Keratinocyte (primary cell): ENCODE data around the gene NCKAP1. TPM values are rescaled to one million over a fixed set of nuclear protein-coding genes. Genes with fewer than 3 reads are reported as not detected.

Experiments used
- DNase-seq: peaks from one replicate; pipeline ENCODE4 v3.0.0-alpha.2; 2011; ENCODE audit warnings: low read depth, missing footprints, low spot score
- FAIRE-seq: peaks from 2 replicates; lab custom pipeline; 2011; peaks lifted over from hg19 to GRCh38; lab: Jason Lieb, UNC
- H2AFZ ChIP-seq: 2 replicates; pipeline ENCODE4 v1.6.0; 2012; ENCODE audit warnings: low read length, control low read depth, inconsistent platforms; ENCODE audit not compliant: control insufficient read depth
- H3K27ac ChIP-seq: 2 replicates; pipeline ENCODE4 v1.5.1; 2011; ENCODE audit warnings: low read length; ENCODE audit not compliant: control insufficient read depth, insufficient read depth
- H3K27me3 ChIP-seq: 3 replicates; pipeline ENCODE4 v1.6.0; 2011; ENCODE audit warnings: low read length; ENCODE audit not compliant: control insufficient read depth, insufficient read depth; ENCODE audit errors: extremely low read depth
- H3K36me3 ChIP-seq, 2 experiments: 2 replicates in 1 of 2; 3 replicates in 1 of 2; pipeline ENCODE4 v1.5.1; 2011; ENCODE audit warnings: low read length in 2 of 2, mild to moderate bottlenecking in 1 of 2; ENCODE audit not compliant: control insufficient read depth in 2 of 2, insufficient read depth in 2 of 2; ENCODE audit errors: extremely low read depth in 1 of 2
- H3K4me1 ChIP-seq: 3 replicates; pipeline ENCODE4 v1.5.1; 2011; ENCODE audit warnings: low read length; ENCODE audit not compliant: control insufficient read depth, insufficient read depth; ENCODE audit errors: extremely low read depth
- H3K4me2 ChIP-seq: 3 replicates; pipeline ENCODE4 v1.6.0; 2011; ENCODE audit warnings: low read depth, low read length; ENCODE audit not compliant: control insufficient read depth, insufficient read depth; ENCODE audit errors: extremely low read depth
- H3K4me3 ChIP-seq, 3 experiments: fragments of 200-600 bp in 1 of 3; sonication (generic) in 1 of 3; 2 replicates in 2 of 3; 3 replicates in 1 of 3; pipeline ENCODE4 v1.5.1; 2011 to 2016; ENCODE audit warnings: low read length in 3 of 3, mild to moderate bottlenecking in 3 of 3, control low read depth in 2 of 3, inconsistent platforms in 1 of 3, low read depth in 1 of 3, mixed read lengths in 1 of 3, mixed run types in 1 of 3, moderate library complexity in 1 of 3; ENCODE audit not compliant: control insufficient read depth in 2 of 3, insufficient read depth in 2 of 3; ENCODE audit errors: extremely low read depth in 1 of 3
- H3K79me2 ChIP-seq: 2 replicates; pipeline ENCODE4 v1.6.0; 2012; ENCODE audit warnings: low read length; ENCODE audit not compliant: control insufficient read depth, insufficient read depth
- H3K9ac ChIP-seq: 3 replicates; pipeline ENCODE4 v1.6.0; 2011; ENCODE audit warnings: low read length; ENCODE audit not compliant: control insufficient read depth, insufficient read depth; ENCODE audit errors: extremely low read depth
- H3K9me1 ChIP-seq: 3 replicates; pipeline ENCODE4 v1.6.0; 2011; ENCODE audit warnings: low read length; ENCODE audit not compliant: control insufficient read depth, insufficient read depth; ENCODE audit errors: extremely low read depth
- H3K9me3 ChIP-seq: 2 replicates; pipeline ENCODE4 v1.5.1; 2012; ENCODE audit warnings: low read depth, low read length; ENCODE audit not compliant: control insufficient read depth
- H4K20me1 ChIP-seq: 3 replicates; pipeline ENCODE4 v1.6.0; 2011; ENCODE audit warnings: low read length; ENCODE audit not compliant: control insufficient read depth, insufficient read depth; ENCODE audit errors: extremely low read depth
- CTCF ChIP-seq, 3 experiments: IDR thresholded peaks in 1 of 3; conservative IDR thresholded peaks in 1 of 3; optimal IDR thresholded peaks in 1 of 3; 2 replicates in 2 of 3; 3 replicates in 1 of 3; pipeline versions ENCODE3 to v1.5.1; 2011; ENCODE audit warnings: low read length in 3 of 3, mild to moderate bottlenecking in 3 of 3, moderate library complexity in 2 of 3, control low read depth in 1 of 3, inconsistent platforms in 1 of 3; ENCODE audit not compliant: insufficient read depth in 2 of 3; ENCODE audit errors: extremely low read depth in 1 of 3
- EZH2 ChIP-seq: IDR thresholded peaks from one replicate; pipeline ENCODE4 v1.6.1; 2012; ENCODE audit warnings: inconsistent platforms, mild to moderate bottlenecking, low read length, moderate library complexity
- dilution Hi-C: fragments of 300-500 bp; cut with MboI; formaldehyde crosslinking; loops from one replicate; pipeline ENCODE4 v1.7.0; 2020; ENCODE audit warnings: low sequenced_read_pairs; ENCODE audit not compliant: extremely low pct_ligation_motif_present
- polyA plus RNA-seq, 5 experiments: library from polyadenylated mRNA; depleted of rRNA in 3 of 5; stranded (reverse) in 3 of 5; stranded (forward) in 1 of 5; unstranded in 1 of 5; fragments of >200 nt; gene quantifications; 1 replicate in 1 of 5; 2 replicates in 3 of 5; 3 replicates in 1 of 5; pipeline versions ENCODE4 v1.2.1 to v1.2.3, GENCODE V29; 2011 to 2012; ENCODE audit warnings: missing spikeins in 2 of 5, low read depth in 1 of 5, low replicate concordance in 1 of 5

Gene NCKAP1
- polyA plus RNA-seq, 1 donor (not counting 4 experiments of a cell fraction or from before 2014, with no cell fraction given) = 207 TPM

GRCh38 chr2:183063083-183063482 is 24.8 kb upstream of the NCKAP1 start:
- no peak for TF ChIP-seq CTCF (optimal IDR thresholded peaks at IDR 0.05 in 1 of 3, IDR thresholded peaks at IDR 0.05 in 1 of 3, conservative IDR thresholded peaks at IDR 0.05 in 1 of 3; ENCODE audit: extremely low read depth in 1 of 3, insufficient read depth in 2 of 3, low read length in 3 of 3)
- TF ChIP-seq EZH2 = no peak
- dilution Hi-C loops = no loop called here
- no peak for FAIRE-seq

GRCh38 chr2:183060571-183061231 is 22.4 kb upstream of the NCKAP1 start:
- TF ChIP-seq EZH2 (no peak), CTCF (optimal IDR thresholded peaks at IDR 0.05 in 1 of 3, IDR thresholded peaks at IDR 0.05 in 1 of 3, conservative IDR thresholded peaks at IDR 0.05 in 1 of 3; ENCODE audit: extremely low read depth in 1 of 3, insufficient read depth in 2 of 3, low read length in 3 of 3) (no peak)
- H4K20me1 ChIP-seq = no peaks in the 10 kb centered on the region
- dilution Hi-C loops = no loop called here
- H2AFZ ChIP-seq = no peak overlapping the region
- H3K79me2 ChIP-seq = no peaks in the 10 kb centered on the region
- H3K27ac ChIP-seq = no peak overlapping the region
- peaks cover 12% of the 10 kb centered on the region for H3K4me1 ChIP-seq
- no peaks in the 10 kb centered on the region for H3K27me3 ChIP-seq
- H3K4me2 ChIP-seq = no peak overlapping the region
- no peaks in the 10 kb centered on the region for H3K9me1 ChIP-seq
- no peaks in the 10 kb centered on the region for H3K36me3 ChIP-seq
- H3K9ac ChIP-seq = no peak overlapping the region
- no peak overlapping the region for H3K4me3 ChIP-seq
- no peak for FAIRE-seq
- H3K9me3 ChIP-seq = no peaks in the 10 kb centered on the region
- DNase-seq = no peak

More at GRCh38 chr2:183063083-183063482, 24.8 kb upstream of the NCKAP1 start:
- H3K9me3 ChIP-seq = no peaks in the 10 kb centered on the region
- no peaks in the 10 kb centered on the region for H3K36me3 ChIP-seq
- no peaks in the 10 kb centered on the region for H3K27me3 ChIP-seq
- no peaks in the 10 kb centered on the region for H3K79me2 ChIP-seq
- H2AFZ ChIP-seq = no peak overlapping the region
- peaks cover 12% of the 10 kb centered on the region for H3K4me1 ChIP-seq
- DNase-seq = no peak
- no peak overlapping the region for H3K4me3 ChIP-seq
- H3K27ac ChIP-seq = no peak overlapping the region
- H3K9ac ChIP-seq = no peak overlapping the region
- H3K9me1 ChIP-seq = no peaks in the 10 kb centered on the region
- no peak overlapping the region for H3K4me2 ChIP-seq
- no peaks in the 10 kb centered on the region for H4K20me1 ChIP-seq
